ENCODE data around the gene EDRF1. TPM values are rescaled to one million over a fixed set of nuclear protein-coding genes. Genes with fewer than 3 reads are reported as not detected.

EDRF1 gene
- total RNA-seq, 1 experiment from 2014 or later: 40.5 TPM

DNA sequence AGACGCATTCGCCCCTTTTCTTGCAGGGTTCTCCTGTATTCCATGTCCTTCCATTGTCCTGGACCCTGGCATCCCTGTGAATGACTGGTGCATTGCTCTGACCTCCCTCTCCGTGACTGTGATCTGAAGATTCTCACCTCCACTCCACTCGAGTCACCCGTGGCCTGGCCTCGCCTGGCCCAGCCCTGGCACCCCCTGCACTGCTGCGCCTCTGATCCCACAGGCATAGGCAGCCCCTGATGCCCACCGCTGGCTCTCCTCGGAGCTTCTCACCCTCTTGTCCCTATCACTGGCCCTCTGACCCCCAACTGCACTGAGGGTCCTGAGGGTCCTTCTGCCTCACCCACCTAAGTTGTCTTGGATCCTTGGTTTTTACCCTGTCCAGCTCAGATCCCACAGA lies 58.3 kb downstream of the EDRF1 start:
- no TSS peak for BruUV-seq (replicated peaks)
- TF ChIP-seq, protein P1, sequence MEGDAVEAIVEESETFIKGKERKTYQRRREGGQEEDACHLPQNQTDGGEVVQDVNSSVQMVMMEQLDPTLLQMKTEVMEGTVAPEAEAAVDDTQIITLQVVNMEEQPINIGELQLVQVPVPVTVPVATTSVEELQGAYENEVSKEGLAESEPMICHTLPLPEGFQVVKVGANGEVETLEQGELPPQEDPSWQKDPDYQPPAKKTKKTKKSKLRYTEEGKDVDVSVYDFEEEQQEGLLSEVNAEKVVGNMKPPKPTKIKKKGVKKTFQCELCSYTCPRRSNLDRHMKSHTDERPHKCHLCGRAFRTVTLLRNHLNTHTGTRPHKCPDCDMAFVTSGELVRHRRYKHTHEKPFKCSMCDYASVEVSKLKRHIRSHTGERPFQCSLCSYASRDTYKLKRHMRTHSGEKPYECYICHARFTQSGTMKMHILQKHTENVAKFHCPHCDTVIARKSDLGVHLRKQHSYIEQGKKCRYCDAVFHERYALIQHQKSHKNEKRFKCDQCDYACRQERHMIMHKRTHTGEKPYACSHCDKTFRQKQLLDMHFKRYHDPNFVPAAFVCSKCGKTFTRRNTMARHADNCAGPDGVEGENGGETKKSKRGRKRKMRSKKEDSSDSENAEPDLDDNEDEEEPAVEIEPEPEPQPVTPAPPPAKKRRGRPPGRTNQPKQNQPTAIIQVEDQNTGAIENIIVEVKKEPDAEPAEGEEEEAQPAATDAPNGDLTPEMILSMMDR (conservative IDR thresholded peaks at IDR 0.05; ENCODE audit: low read depth, low read length): no peak
- TF ChIP-seq EZH2 (IDR thresholded peaks at IDR 0.05; ENCODE audit: borderline replicate concordance, low read depth, low read length, poor library complexity, severe bottlenecking): no peak
- intact Hi-C loops (cut with micrococcal nuclease; ENCODE audit: unreplicated experiment): no loop called here
- ChIA-PET CTCF (no interaction called here), POLR2A (ENCODE audit: low non-redundant PET) (no interaction called here)
- H3K4me1 ChIP-seq (ENCODE audit: insufficient read depth, low read length, poor library complexity, severe bottlenecking): no peaks in the 10 kb centered on the region
- H3K9me3 ChIP-seq (ENCODE audit: low read depth, low read length, poor library complexity, severe bottlenecking): no peaks in the 10 kb centered on the region
- no peak overlapping the region for H3K27ac ChIP-seq (ENCODE audit: low read depth, low read length, poor library complexity, severe bottlenecking)
- H3K4me3 ChIP-seq (ENCODE audit: low read depth, low read length, poor library complexity, severe bottlenecking): no peak overlapping the region
- no peaks in the 10 kb centered on the region for H3K27me3 ChIP-seq (replicated peaks; ENCODE audit: insufficient read depth, low read depth, low read length, poor library complexity)
- H3K36me3 ChIP-seq (ENCODE audit: insufficient read depth, low read length, poor library complexity, severe bottlenecking): no peaks in the 10 kb centered on the region
- DNase-seq (ENCODE audit: low spot score): no peak

DNA sequence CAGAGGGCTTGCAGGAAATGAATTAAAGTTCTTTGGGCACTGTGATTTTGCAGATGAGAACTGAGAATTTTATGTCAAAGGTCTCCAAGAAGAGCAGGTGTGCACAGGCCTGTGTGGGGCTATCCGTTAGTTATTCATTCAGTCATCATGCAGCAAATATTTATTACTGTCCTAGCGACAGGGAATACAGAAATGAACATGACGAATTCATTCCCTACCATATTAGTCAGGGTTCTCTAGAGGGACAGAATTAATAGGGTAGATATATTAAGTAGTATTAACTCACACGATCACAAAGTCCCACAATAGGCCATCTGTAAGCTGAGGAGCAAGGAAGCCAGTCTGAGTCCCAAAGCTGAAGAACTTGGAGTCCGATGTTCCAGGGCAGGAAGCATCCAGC lies 59.0 kb downstream of the EDRF1 start:
- no TSS peak for BruUV-seq (replicated peaks)
- CTCF ChIA-PET: no interaction called here
- H3K27ac ChIP-seq (ENCODE audit: low read depth, low read length, poor library complexity, severe bottlenecking): no peak overlapping the region
- H3K27me3 ChIP-seq (replicated peaks; ENCODE audit: insufficient read depth, low read depth, low read length, poor library complexity): no peaks in the 10 kb centered on the region
- no peaks in the 10 kb centered on the region for H3K9me3 ChIP-seq (ENCODE audit: low read depth, low read length, poor library complexity, severe bottlenecking)
- intact Hi-C loops (cut with micrococcal nuclease; ENCODE audit: unreplicated experiment): no loop called here
- no peak for DNase-seq (ENCODE audit: low spot score)
- no peaks in the 10 kb centered on the region for H3K4me1 ChIP-seq (ENCODE audit: insufficient read depth, low read length, poor library complexity, severe bottlenecking)
- no peak overlapping the region for H3K4me3 ChIP-seq (ENCODE audit: low read depth, low read length, poor library complexity, severe bottlenecking)
- POLR2A ChIA-PET (ENCODE audit: low non-redundant PET): no interaction called here
- no peaks in the 10 kb centered on the region for H3K36me3 ChIP-seq (ENCODE audit: insufficient read depth, low read length, poor library complexity, severe bottlenecking)
- TF ChIP-seq, protein P1 (conservative IDR thresholded peaks at IDR 0.05; ENCODE audit: low read depth, low read length): no peak
- TF ChIP-seq EZH2 (IDR thresholded peaks at IDR 0.05; ENCODE audit: borderline replicate concordance, low read depth, low read length, poor library complexity, severe bottlenecking): no peak

DNA sequence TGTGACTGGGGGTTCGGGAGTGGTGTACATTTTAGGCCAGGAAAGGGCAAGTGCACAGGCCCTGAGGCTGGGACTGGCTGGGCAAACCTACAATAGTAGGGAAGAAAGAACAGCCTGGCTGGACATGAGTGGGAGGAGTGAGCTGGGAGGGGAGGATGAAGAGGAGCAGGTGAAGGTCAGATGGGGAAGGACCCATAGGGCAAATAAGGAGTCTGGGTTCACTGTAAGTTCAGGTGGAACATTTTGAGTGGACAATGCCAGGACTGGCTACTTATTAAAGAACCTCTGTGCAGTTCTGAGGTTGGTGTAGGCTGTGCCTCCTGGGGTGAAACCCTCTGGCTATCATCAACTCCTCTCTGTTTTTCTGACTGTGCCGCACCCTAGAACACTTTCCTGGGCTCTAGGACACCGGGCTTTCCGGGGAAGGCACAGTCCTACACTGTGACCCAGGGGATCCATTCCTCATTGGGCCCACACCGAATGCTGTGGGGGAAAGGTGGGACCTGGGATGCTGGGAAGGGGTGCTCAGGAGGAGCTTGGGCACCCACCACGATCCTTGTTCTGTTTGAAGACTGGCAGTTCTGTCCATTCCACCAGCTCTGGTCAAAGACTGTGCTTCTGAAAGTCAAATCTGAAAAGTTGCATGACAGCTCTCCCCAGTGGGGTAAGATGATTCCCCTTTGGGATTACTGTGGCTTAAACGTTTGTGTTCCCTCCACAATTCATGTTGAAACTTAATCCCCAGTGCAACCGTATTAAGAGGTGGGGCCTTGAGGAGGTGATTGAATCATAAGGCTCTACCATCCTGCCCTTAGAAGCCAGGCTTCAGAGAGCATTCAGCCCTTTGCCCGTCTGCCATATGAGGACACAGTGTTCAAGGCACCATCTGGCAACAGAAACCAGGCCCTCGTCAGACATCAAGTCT lies 60.2 kb downstream of the EDRF1 start:
- CTCF ChIA-PET: no interaction called here
- intact Hi-C loops (cut with micrococcal nuclease; ENCODE audit: unreplicated experiment): no loop called here
- Histone ChIP-seq H3K4me3 (ENCODE audit: low read depth, low read length, poor library complexity, severe bottlenecking) (no peak overlapping the region), H3K4me1 (ENCODE audit: insufficient read depth, low read length, poor library complexity, severe bottlenecking) (no peaks in the 10 kb centered on the region), H3K27me3 (replicated peaks; ENCODE audit: insufficient read depth, low read depth, low read length, poor library complexity) (no peaks in the 10 kb centered on the region), H3K27ac (ENCODE audit: low read depth, low read length, poor library complexity, severe bottlenecking) (no peak overlapping the region), H3K9me3 (ENCODE audit: low read depth, low read length, poor library complexity, severe bottlenecking) (no peaks in the 10 kb centered on the region), H3K36me3 (ENCODE audit: insufficient read depth, low read length, poor library complexity, severe bottlenecking) (no peaks in the 10 kb centered on the region)
- DNase-seq (ENCODE audit: low spot score): peak; percentile 39
- POLR2A ChIA-PET (ENCODE audit: low non-redundant PET): no interaction called here
- TF ChIP-seq, protein P1 (conservative IDR thresholded peaks at IDR 0.05; ENCODE audit: low read depth, low read length): no peak
- no peak for TF ChIP-seq EZH2 (IDR thresholded peaks at IDR 0.05; ENCODE audit: borderline replicate concordance, low read depth, low read length, poor library complexity, severe bottlenecking)
- BruUV-seq (replicated peaks): no TSS peak

Data from A673 (cell line).